GM12872 (cell line): ENCODE data around the gene ZNF442.

ENCODE experiments used
- CTCF ChIP-seq: IDR thresholded peaks from 3 replicates; pipeline ENCODE4 v1.5.1; 2011; ENCODE audit warnings: low read depth, mild to moderate bottlenecking, low read length, moderate library complexity; ENCODE audit not compliant: insufficient read depth

Gene ZNF442

DNA sequence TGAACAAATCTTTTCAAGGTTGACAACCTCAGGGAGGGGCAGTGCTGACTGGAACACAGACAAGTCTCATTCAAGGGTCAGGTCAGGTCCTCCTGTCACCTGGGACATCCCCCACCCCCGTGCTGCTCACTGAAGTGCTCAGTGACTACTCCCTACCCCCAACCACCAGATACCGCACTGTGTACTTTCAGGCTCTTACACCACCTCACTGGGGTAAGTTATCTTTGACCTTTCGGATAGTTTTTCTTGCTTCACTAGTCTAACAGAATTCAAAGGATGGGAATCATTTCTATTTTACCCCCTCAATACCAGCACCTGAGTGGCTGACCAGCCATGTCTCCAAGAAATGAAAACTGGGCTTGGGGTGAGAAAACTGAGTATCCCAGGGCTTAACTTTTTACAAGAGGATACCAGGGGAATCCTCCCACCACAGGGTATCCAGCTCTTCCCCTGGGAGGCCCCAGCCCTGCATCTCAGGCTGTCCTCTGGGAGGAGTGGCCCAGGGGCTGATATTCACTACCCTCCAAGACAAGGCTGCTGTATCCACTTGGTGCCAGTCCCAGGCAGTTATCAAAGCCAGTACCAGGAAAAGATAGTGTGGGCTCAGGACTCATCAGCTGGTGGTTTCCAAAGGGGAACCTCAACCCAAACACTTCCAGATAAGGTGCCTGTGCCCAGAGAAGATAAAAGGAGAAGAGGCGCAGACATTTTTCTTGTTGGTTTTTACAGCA is 34.1 kb downstream of the ZNF442 start:
- no peak for TF ChIP-seq CTCF

DNA sequence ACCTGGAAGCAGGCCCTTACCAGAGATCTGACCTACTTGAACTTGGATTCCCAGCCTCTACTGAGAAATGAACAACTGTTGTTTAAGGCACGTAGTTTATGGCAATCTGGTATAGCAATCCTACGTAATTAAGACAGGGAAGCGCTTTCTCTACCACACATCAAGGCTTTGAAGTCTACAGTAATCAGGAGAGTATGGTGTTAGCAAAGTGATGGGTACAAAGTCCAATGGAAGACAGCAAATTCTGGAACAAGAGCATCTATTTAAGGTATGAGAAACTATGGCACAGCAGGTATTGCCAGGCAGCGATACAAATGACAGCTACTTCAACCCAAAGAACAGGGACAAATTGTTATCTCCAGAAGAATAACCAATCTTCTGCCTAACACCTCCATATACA is 35.1 kb downstream of the ZNF442 start:
- no peak for TF ChIP-seq CTCF

- TF ChIP-seq CTCF = no peak
Observed at GRCh38 chr19:12325690-12326089, 39.8 kb downstream of the ZNF442 start.

GRCh38 chr19:12318782-12319413 is 46.6 kb downstream of the ZNF442 start:
- no peak for TF ChIP-seq CTCF

DNA sequence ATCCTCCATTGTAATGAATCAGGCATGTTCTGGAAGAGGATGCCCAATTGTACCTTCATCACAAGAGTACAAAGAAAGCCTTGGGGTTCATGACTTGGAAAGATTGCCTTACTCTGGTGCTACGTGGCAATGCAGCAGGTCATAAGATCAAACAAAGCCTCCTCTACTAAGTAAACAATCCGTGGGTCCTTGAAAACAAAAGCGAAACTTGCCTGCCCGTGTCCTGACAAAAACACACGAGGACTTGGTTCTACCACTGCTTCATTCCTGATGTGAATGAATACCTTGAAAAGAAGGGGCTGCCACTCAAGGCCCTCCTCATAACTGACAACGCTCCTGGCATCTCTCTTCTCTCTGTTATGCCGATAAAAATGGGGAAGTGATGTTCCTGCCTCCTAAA is 50.9 kb downstream of the ZNF442 start:
- no peak for TF ChIP-seq CTCF
